ENCODE results near the gene C1orf56.
"Not testable (repeated sequence)": the region's sequence is repeated elsewhere in the genome, so short reads cannot be mapped to it uniquely, and the experiment has no call there.

Gene C1orf56

GRCh38 chr1:151069103-151069486, 21.5 kb downstream of the C1orf56 start:
- H3K79me2 ChIP-seq (ENCODE audit: low read length) = peaks cover 12% of the 10 kb centered on the region; the same call in 1 of the 2 replicates
- H3K9me3 ChIP-seq (ENCODE audit: insufficient read depth, low read length) = no peaks in the 10 kb centered on the region
- no peak overlapping the region for H3K9ac ChIP-seq (ENCODE audit: low read length)
- no peak overlapping the region for H2AFZ ChIP-seq (ENCODE audit: low read depth, low read length)
- no peak overlapping the region for H3K4me2 ChIP-seq (ENCODE audit: low read length)
- H3K27me3 ChIP-seq (ENCODE audit: low read depth, low read length) = no peaks in the 10 kb centered on the region
- TF ChIP-seq EZH2phosphoT487 (IDR thresholded peaks at IDR 0.05; ENCODE audit: low read depth) (no peak), CTCF (IDR thresholded peaks at IDR 0.05; ENCODE audit: low read depth, low read length) (no peak)
- peaks cover 13% of the 10 kb centered on the region for H3K4me1 ChIP-seq (ENCODE audit: low read length)
- no peaks in the 10 kb centered on the region for H3K36me3 ChIP-seq (replicated peaks; ENCODE audit: low read depth, low read length)
- H4K20me1 ChIP-seq (ENCODE audit: insufficient read depth, low read length) = no peaks in the 10 kb centered on the region
- no peak overlapping the region for H3K4me3 ChIP-seq (ENCODE audit: low read length)
- no peak overlapping the region for H3K27ac ChIP-seq (ENCODE audit: low read length)

DNA sequence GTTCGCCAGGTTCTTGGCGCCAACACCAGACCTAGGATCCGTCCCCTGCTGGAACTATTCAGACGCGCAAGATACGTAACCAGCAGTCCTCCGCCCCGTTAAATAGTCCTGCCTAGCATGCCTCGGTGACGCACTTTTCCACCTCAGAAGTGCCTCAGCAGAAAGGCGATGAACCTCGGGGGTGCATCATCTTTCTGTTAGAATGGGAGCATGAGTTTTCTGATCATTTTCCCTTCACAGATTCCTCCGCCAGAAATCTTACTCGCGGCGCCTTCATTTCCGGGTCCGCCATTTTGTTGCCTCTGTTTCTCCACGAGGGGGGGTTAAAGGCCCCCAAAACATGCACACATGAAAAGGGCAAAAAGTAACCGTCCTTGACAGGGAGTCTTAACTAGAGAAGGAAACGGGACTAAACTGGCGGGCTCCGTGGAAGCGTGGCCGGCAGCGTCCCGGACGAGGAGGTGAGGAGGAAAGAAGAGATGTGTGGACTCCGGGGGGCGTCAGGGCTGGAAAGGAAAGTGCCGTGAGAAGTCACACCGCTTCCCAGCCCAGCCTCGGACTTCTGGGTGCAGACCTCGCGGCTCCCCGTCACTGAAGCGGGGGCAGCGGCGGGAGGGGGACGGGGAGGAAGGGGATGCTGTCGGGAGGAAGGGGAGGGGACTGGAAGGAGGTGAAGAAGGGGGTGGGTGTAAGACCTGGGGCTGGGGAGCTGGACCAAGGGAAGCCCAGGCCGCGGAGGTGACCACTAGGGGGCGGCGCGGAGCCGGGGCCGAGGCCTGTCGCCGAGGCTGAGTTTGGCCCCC, 23.1 kb downstream of the C1orf56 start, which contains the start of gene GABPB2:
Gene GABPB2 (plus strand): TSS at position 288 of the 803 bp plus-strand sequence. CDS start 17,429 bp downstream, outside the sequence.
- Histone ChIP-seq H3K27me3 (ENCODE audit: low read depth, low read length) (no peaks in the 10 kb centered on the region), H3K79me2 (ENCODE audit: low read length) (peaks cover 12% of the 10 kb centered on the region; the same call in 1 of the 2 replicates), H3K4me3 (ENCODE audit: low read length) (peak within 1 kb of the TSS; percentile 86), H3K4me1 (ENCODE audit: low read length) (peaks cover 13% of the 10 kb centered on the region), H3K9me3 (ENCODE audit: insufficient read depth, low read length) (no peaks in the 10 kb centered on the region), H3K9ac (ENCODE audit: low read length) (peak within 1 kb of the TSS; percentile 99), H3K4me2 (ENCODE audit: low read length) (peak within 1 kb of the TSS; percentile 81), H3K27ac (ENCODE audit: low read length) (peak within 1 kb of the TSS; percentile 93), H3K36me3 (replicated peaks; ENCODE audit: low read depth, low read length) (no peaks in the 10 kb centered on the region), H2AFZ (ENCODE audit: low read depth, low read length) (peak within 1 kb of the TSS; percentile 88), H4K20me1 (ENCODE audit: insufficient read depth, low read length) (no peaks in the 10 kb centered on the region)
- TF ChIP-seq EZH2phosphoT487 (IDR thresholded peaks at IDR 0.05; ENCODE audit: low read depth) (no peak), CTCF (IDR thresholded peaks at IDR 0.05; ENCODE audit: low read depth, low read length) (peak; percentile 79)

GRCh38 chr1:151072224-151072623, 24.7 kb downstream of the C1orf56 start:
- H3K27me3 ChIP-seq (ENCODE audit: low read depth, low read length) = no peaks in the 10 kb centered on the region
- no peaks in the 10 kb centered on the region for H4K20me1 ChIP-seq (ENCODE audit: insufficient read depth, low read length)
- H3K36me3 ChIP-seq (replicated peaks; ENCODE audit: low read depth, low read length) = no peaks in the 10 kb centered on the region
- H3K4me1 ChIP-seq (ENCODE audit: low read length) = peaks cover 13% of the 10 kb centered on the region
- no peak overlapping the region for H3K4me3 ChIP-seq (ENCODE audit: low read length)
- TF ChIP-seq CTCF (IDR thresholded peaks at IDR 0.05; ENCODE audit: low read depth, low read length) = no peak
- TF ChIP-seq EZH2phosphoT487 (IDR thresholded peaks at IDR 0.05; ENCODE audit: low read depth) = no peak
- H3K9me3 ChIP-seq (ENCODE audit: insufficient read depth, low read length) = no peaks in the 10 kb centered on the region
- H3K9ac ChIP-seq (ENCODE audit: low read length) = no peak overlapping the region
- H3K79me2 ChIP-seq (ENCODE audit: low read length) = peaks cover 12% of the 10 kb centered on the region; the same call in 1 of the 2 replicates
- peak overlapping the region; percentile 81; the same call in 1 of the 2 replicates for H3K4me2 ChIP-seq (ENCODE audit: low read length)
- no peak overlapping the region for H3K27ac ChIP-seq (ENCODE audit: low read length)
- H2AFZ ChIP-seq (ENCODE audit: low read depth, low read length) = no peak overlapping the region

GRCh38 chr1:151085953-151086559, 38.5 kb downstream of the C1orf56 start:
- Histone ChIP-seq H3K9ac (ENCODE audit: low read length) (no peak overlapping the region), H2AFZ (ENCODE audit: low read depth, low read length) (no peak overlapping the region), H3K4me3 (ENCODE audit: low read length) (no peak overlapping the region), H3K79me2 (ENCODE audit: low read length) (no peaks in the 10 kb centered on the region), H3K4me1 (ENCODE audit: low read length) (no peaks in the 10 kb centered on the region), H3K36me3 (replicated peaks; ENCODE audit: low read depth, low read length) (no peaks in the 10 kb centered on the region), H3K27me3 (ENCODE audit: low read depth, low read length) (no peaks in the 10 kb centered on the region), H3K4me2 (ENCODE audit: low read length) (no peak overlapping the region), H3K27ac (ENCODE audit: low read length) (no peak overlapping the region), H3K9me3 (ENCODE audit: insufficient read depth, low read length) (no peaks in the 10 kb centered on the region), H4K20me1 (ENCODE audit: insufficient read depth, low read length) (no peaks in the 10 kb centered on the region)
- TF ChIP-seq EZH2phosphoT487 (IDR thresholded peaks at IDR 0.05; ENCODE audit: low read depth) (no peak), CTCF (IDR thresholded peaks at IDR 0.05; ENCODE audit: low read depth, low read length) (no peak)

DNA sequence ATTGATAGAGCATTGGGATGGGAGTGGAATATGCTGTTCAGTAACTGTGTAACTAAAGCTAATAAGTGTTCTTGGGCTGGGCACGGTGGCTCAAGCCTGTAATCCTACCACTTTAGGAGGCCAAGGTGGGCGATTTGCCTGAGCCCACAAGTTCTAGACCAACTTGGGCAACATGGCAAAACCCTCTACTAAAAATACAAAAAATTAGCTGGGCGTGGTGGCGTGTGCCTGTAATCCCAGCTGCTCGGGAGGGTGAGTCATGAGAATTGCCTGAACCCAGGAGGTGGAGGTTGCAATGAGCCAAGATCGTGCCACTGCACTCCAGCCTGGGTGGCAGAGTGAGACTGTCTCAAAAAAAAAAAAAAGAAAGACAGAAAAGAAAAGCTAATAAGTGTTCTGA, 49.9 kb downstream of the C1orf56 start:
- H3K27ac ChIP-seq (ENCODE audit: low read length); H3K9ac ChIP-seq (ENCODE audit: low read length); H3K79me2 ChIP-seq (ENCODE audit: low read length); H3K4me3 ChIP-seq (ENCODE audit: low read length); H4K20me1 ChIP-seq (ENCODE audit: insufficient read depth, low read length); H3K4me1 ChIP-seq (ENCODE audit: low read length); H3K9me3 ChIP-seq (ENCODE audit: insufficient read depth, low read length); H3K36me3 ChIP-seq (replicated peaks; ENCODE audit: low read depth, low read length); H2AFZ ChIP-seq (ENCODE audit: low read depth, low read length); H3K4me2 ChIP-seq (ENCODE audit: low read length); H3K27me3 ChIP-seq (ENCODE audit: low read depth, low read length): not testable (repeated sequence)
